Muscle layer of duodenum (tissue), 2 donors: Measurements from ENCODE around the gene ARID5B.

Experiments used
- H3K27ac ChIP-seq: one replicate; pipeline ENCODE4 v1.7.0; 2013; ENCODE audit warnings: mild to moderate bottlenecking, low read length
- H3K27me3 ChIP-seq: one replicate; pipeline ENCODE4 v1.7.0; 2013; ENCODE audit warnings: low read depth, mild to moderate bottlenecking, control low read depth, low read length
- H3K36me3 ChIP-seq, 2 donors: one replicate each; pipeline ENCODE4 v1.7.0; 2013; ENCODE audit warnings: low read length in 2 of 2, control low read depth in 1 of 2, mild to moderate bottlenecking in 1 of 2; ENCODE audit not compliant: insufficient read depth in 2 of 2, control insufficient read depth in 1 of 2
- H3K4me1 ChIP-seq, 2 donors: one replicate each; pipeline ENCODE4 v1.7.0; 2013; ENCODE audit warnings: low read length in 2 of 2, mild to moderate bottlenecking in 2 of 2, control low read depth in 1 of 2, moderate library complexity in 1 of 2; ENCODE audit not compliant: insufficient read depth in 2 of 2, control insufficient read depth in 1 of 2
- H3K4me3 ChIP-seq, 2 donors: one replicate each; pipeline ENCODE4 v1.7.0; 2013; ENCODE audit warnings: low read length in 2 of 2, low read depth in 1 of 2, mild to moderate bottlenecking in 1 of 2
- H3K9me3 ChIP-seq, 2 donors: one replicate each; pipeline ENCODE4 v1.7.0; 2013; ENCODE audit warnings: low read length in 2 of 2, control low read depth in 1 of 2, mild to moderate bottlenecking in 1 of 2; ENCODE audit not compliant: control insufficient read depth in 1 of 2
- donor health status: healthy.

ARID5B gene

DNA sequence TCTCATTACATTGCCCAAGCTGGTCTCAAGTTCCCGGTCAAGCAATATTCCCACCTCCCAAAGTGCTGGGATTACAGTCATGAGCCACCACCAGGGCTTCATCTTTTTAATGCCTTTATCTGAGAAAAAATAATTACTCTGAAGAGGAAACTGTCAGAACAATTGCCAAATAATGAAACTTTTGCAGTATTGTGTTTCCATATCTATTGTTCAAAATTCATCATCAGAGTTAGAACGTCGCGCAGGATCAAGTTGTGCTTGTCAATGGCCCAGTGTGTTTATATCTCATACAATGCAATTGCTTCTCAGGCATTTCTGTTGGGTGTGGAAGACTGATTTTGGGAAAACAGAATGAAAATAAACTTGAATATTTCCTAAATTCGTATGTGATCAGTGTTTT lies 143.1 kb downstream of the ARID5B start:
- Histone ChIP-seq H3K36me3 (peaks cover 0 to 18% of the 10 kb centered on the region in 2 donors), H3K4me3 (no peak overlapping the region), H3K27me3 (no peaks in the 10 kb centered on the region), H3K27ac (peak overlapping the region; percentile 96), H3K9me3 (no peaks in the 10 kb centered on the region), H3K4me1 (peaks cover 26 to 32% of the 10 kb centered on the region in 2 donors)

- H3K4me3 ChIP-seq = peak overlapping the region; percentile 25 to 31
- peak overlapping the region; percentile 96 for H3K27ac ChIP-seq
- no peaks in the 10 kb centered on the region for H3K27me3 ChIP-seq
- peaks cover 0 to 31% of the 10 kb centered on the region in 2 donors for H3K36me3 ChIP-seq
- peaks cover 26 to 32% of the 10 kb centered on the region in 2 donors for H3K4me1 ChIP-seq
- H3K9me3 ChIP-seq = no peaks in the 10 kb centered on the region
Measured at GRCh38 chr10:62045765-62046521, 144.4 kb downstream of the ARID5B start.

- Histone ChIP-seq H3K27ac (peak overlapping the region; percentile 96), H3K4me3 (peak overlapping the region; percentile 22 to 31), H3K9me3 (no peaks in the 10 kb centered on the region), H3K27me3 (no peaks in the 10 kb centered on the region), H3K4me1 (peaks cover 26 to 32% of the 10 kb centered on the region in 2 donors), H3K36me3 (peaks cover 0 to 39% of the 10 kb centered on the region in 2 donors)
Measured at GRCh38 chr10:62046522-62047227, 145.2 kb downstream of the ARID5B start.

- Histone ChIP-seq H3K27ac (peak overlapping the region; percentile 96), H3K4me3 (no peak overlapping the region), H3K9me3 (no peaks in the 10 kb centered on the region), H3K4me1 (peaks cover 31 to 32% of the 10 kb centered on the region in 2 donors), H3K36me3 (peaks cover 5 to 45% of the 10 kb centered on the region in 2 donors), H3K27me3 (no peaks in the 10 kb centered on the region)
Measured at GRCh38 chr10:62047228-62047892, 145.9 kb downstream of the ARID5B start.

DNA sequence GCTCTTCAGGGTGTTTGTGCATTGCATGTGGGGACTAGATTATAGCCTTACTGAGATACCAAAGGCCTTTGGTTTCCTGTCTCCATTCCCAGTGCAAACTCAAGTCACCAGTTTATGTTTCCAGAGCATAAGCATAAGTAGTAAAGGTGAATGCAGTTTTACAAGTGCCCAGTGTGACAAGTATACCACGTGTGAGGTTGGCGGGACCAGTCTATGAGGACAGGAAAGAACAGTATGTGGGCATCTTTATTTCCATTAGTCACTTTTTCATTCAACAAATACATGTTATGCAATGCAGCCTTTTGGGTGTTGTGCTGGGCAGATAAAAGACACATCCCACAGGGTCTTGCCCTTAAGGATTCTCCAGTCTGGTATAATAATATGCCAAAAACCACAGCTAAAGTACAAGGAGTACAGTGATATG lies 146.5 kb downstream of the ARID5B start:
- H3K4me1 ChIP-seq = peaks cover 32 to 34% of the 10 kb centered on the region in 2 donors
- H3K9me3 ChIP-seq = no peaks in the 10 kb centered on the region
- H3K36me3 ChIP-seq = peaks cover 11 to 52% of the 10 kb centered on the region in 2 donors
- peak overlapping the region; percentile 96 for H3K27ac ChIP-seq
- H3K4me3 ChIP-seq = no peak overlapping the region
- H3K27me3 ChIP-seq = no peaks in the 10 kb centered on the region

- peaks cover 34% of the 10 kb centered on the region in 2 donors for H3K4me1 ChIP-seq
Measured at GRCh38 chr10:62048470-62048869, 147.0 kb downstream of the ARID5B start.

GRCh38 chr10:62048919-62049623 lies 147.6 kb downstream of the ARID5B start:
- Histone ChIP-seq H3K4me3 (peak overlapping the region; percentile 69 to 77), H3K9me3 (no peaks in the 10 kb centered on the region), H3K36me3 (peaks cover 15 to 56% of the 10 kb centered on the region in 2 donors), H3K27me3 (no peaks in the 10 kb centered on the region), H3K27ac (peak overlapping the region; percentile 96), H3K4me1 (peaks cover 33 to 34% of the 10 kb centered on the region in 2 donors)

More at GRCh38 chr10:62048470-62048869, 147.0 kb downstream of the ARID5B start:
- Histone ChIP-seq H3K27me3 (no peaks in the 10 kb centered on the region), H3K4me3 (peak overlapping the region; percentile 69 to 77), H3K36me3 (peaks cover 15 to 56% of the 10 kb centered on the region in 2 donors), H3K9me3 (no peaks in the 10 kb centered on the region), H3K27ac (peak overlapping the region; percentile 96)

DNA sequence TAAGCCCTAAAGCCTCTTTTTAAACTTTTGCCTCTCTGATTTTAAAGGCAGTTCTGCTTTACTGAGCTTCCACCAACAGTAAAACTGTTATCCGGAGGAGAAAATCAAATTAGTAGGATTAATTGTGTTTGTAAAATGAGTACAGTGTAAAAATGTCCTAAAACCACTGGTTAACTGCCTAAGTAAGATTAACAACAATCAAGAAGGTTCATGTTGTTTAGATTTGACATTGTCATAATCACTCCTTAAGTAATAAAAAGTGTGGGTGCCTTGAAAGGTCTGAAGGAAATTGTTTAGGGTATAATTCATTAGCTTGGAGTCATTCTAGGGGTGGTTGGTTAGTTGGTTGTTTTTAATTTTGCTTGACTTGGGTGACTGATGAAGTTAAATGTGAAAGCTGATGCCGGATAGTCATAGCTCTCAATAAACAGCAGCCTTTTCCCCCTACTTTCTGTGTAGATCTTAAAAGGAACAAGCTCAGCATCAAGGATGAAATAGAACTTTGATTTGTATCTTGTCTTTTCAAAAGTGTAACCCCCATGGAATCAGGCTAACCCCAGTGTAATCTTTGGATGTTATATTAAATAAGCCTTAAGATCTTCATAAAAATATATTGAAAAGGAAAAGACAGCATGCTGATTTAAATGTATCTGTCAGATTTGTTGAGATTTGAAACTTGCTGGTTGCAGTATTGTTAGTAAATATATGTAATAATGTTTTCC lies 148.3 kb downstream of the ARID5B start:
- H3K4me1 ChIP-seq = peaks cover 34 to 39% of the 10 kb centered on the region in 2 donors

DNA sequence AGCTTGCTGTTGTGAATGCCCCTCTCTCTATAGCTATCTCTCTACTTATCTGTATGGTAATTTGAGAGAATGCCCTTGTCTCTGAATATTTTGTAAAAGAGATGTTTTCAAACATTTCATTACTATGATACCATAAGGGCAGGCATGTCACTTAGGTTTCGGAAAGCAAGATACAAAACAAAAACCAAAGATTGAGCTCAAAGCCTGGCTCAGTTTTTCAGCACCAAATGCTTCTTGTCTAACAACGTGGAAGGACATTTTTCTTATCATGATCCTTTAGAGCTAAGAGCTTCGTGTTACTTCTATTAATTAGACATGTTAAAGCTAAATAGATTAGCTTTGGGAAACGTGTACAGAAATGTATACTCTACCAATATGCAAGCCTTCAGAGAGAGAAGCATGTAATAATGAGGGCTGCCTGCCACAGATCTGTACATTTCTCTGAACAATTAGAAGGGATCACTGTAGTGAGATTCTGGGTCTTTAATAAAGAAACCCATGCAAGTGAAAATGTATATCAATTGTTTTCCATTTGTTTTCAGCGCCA lies 148.9 kb downstream of the ARID5B start:
- H3K4me3 ChIP-seq = peak overlapping the region; percentile 69 to 77
- H3K27ac ChIP-seq = peak overlapping the region; percentile 96
- no peaks in the 10 kb centered on the region for H3K27me3 ChIP-seq
- H3K9me3 ChIP-seq = no peaks in the 10 kb centered on the region
- H3K36me3 ChIP-seq = peaks cover 15 to 56% of the 10 kb centered on the region in 2 donors
- peaks cover 34 to 37% of the 10 kb centered on the region in 2 donors for H3K4me1 ChIP-seq

More for the DNA sequence above, 148.3 kb downstream of the ARID5B start:
- H3K27ac ChIP-seq = peak overlapping the region; percentile 96
- H3K4me3 ChIP-seq = peak overlapping the region; percentile 69 to 77
- peaks cover 15 to 56% of the 10 kb centered on the region in 2 donors for H3K36me3 ChIP-seq
- no peaks in the 10 kb centered on the region for H3K9me3 ChIP-seq
- no peaks in the 10 kb centered on the region for H3K27me3 ChIP-seq

DNA sequence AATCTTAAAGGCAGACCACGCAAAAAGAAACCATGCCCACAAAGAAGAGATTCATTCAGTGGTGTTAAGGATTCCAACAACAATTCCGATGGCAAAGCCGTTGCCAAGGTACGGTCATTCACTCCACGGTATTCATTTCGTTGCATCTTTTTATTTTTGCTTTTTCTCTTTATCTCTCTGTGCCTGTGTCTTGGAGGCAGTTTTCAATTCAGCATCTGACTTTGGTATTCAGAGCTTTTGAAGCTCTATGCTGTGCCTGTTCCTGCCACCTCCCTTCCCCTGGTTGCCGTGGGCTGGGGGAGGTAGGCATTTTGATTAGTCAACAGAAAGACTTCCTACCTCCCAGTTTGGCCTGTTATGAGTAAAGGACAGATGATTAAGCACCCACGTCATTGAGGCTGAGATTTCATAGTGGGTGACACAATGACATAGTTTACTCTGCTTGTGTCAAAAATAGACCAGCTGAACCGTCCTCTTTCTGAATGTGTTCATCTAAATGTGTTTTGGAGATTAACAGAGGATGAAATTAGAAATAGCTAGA lies 149.5 kb downstream of the ARID5B start:
- Histone ChIP-seq H3K27ac (peak overlapping the region; percentile 96), H3K36me3 (peaks cover 15 to 56% of the 10 kb centered on the region in 2 donors), H3K4me1 (peaks cover 34 to 38% of the 10 kb centered on the region in 2 donors), H3K4me3 (peak overlapping the region; percentile 69 to 77), H3K27me3 (no peaks in the 10 kb centered on the region), H3K9me3 (no peaks in the 10 kb centered on the region)
